Measurements from ENCODE around the gene ZBTB16.

DNA sequence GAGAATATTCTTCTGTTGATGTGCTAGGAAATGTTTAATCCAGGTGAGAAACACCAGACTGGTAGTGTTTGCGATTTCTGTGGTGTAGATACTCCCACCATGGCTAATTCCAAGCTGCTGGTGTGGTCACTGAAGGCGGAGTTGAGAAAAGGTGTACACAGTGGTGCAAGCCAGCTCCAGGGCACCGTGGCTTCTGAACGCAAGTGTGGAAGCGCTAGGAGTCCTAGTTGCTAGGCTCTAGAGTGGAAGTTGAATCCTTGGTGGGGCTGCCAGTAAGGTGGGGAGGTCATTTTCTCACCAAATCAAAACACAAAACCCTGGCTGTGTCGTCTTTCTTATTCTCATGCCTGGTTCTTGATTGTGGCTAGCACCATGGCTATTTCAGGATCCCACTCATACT is 61.6 kb downstream of the ZBTB16 start:
- TF ChIP-seq, protein P1, sequence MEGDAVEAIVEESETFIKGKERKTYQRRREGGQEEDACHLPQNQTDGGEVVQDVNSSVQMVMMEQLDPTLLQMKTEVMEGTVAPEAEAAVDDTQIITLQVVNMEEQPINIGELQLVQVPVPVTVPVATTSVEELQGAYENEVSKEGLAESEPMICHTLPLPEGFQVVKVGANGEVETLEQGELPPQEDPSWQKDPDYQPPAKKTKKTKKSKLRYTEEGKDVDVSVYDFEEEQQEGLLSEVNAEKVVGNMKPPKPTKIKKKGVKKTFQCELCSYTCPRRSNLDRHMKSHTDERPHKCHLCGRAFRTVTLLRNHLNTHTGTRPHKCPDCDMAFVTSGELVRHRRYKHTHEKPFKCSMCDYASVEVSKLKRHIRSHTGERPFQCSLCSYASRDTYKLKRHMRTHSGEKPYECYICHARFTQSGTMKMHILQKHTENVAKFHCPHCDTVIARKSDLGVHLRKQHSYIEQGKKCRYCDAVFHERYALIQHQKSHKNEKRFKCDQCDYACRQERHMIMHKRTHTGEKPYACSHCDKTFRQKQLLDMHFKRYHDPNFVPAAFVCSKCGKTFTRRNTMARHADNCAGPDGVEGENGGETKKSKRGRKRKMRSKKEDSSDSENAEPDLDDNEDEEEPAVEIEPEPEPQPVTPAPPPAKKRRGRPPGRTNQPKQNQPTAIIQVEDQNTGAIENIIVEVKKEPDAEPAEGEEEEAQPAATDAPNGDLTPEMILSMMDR (IDR thresholded peaks at IDR 0.05; ENCODE audit: low read depth, low read length, missing input control), result no peak
- TF ChIP-seq, protein P2, sequence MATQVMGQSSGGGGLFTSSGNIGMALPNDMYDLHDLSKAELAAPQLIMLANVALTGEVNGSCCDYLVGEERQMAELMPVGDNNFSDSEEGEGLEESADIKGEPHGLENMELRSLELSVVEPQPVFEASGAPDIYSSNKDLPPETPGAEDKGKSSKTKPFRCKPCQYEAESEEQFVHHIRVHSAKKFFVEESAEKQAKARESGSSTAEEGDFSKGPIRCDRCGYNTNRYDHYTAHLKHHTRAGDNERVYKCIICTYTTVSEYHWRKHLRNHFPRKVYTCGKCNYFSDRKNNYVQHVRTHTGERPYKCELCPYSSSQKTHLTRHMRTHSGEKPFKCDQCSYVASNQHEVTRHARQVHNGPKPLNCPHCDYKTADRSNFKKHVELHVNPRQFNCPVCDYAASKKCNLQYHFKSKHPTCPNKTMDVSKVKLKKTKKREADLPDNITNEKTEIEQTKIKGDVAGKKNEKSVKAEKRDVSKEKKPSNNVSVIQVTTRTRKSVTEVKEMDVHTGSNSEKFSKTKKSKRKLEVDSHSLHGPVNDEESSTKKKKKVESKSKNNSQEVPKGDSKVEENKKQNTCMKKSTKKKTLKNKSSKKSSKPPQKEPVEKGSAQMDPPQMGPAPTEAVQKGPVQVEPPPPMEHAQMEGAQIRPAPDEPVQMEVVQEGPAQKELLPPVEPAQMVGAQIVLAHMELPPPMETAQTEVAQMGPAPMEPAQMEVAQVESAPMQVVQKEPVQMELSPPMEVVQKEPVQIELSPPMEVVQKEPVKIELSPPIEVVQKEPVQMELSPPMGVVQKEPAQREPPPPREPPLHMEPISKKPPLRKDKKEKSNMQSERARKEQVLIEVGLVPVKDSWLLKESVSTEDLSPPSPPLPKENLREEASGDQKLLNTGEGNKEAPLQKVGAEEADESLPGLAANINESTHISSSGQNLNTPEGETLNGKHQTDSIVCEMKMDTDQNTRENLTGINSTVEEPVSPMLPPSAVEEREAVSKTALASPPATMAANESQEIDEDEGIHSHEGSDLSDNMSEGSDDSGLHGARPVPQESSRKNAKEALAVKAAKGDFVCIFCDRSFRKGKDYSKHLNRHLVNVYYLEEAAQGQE (IDR thresholded peaks at IDR 0.05), result no peak
- no peak for TF ChIP-seq EGR1 (IDR thresholded peaks at IDR 0.05; ENCODE audit: low read depth in 2 of 2)
- no peak for TF ChIP-seq NR2F2 (IDR thresholded peaks at IDR 0.05)
- TF ChIP-seq SP1 (IDR thresholded peaks at IDR 0.05), result no peak

Data from liver (tissue), 3 donors.